NCI-H526 treated with DMSO at 0.1 percent for 48 hours (cell line): ENCODE data around the gene SF3B4.
A peak's percentile ranks its signal among the peaks of the same experiment; 100 is the strongest.
"Not testable (repeated sequence)": the region's sequence is repeated elsewhere in the genome, so short reads cannot be mapped to it uniquely, and the experiment has no call there.

Experiments
- DNase-seq: peaks from one replicate; lab custom pipeline; 2025; lab: John Stamatoyannopoulos, UW

The SF3B4 gene, protein sequence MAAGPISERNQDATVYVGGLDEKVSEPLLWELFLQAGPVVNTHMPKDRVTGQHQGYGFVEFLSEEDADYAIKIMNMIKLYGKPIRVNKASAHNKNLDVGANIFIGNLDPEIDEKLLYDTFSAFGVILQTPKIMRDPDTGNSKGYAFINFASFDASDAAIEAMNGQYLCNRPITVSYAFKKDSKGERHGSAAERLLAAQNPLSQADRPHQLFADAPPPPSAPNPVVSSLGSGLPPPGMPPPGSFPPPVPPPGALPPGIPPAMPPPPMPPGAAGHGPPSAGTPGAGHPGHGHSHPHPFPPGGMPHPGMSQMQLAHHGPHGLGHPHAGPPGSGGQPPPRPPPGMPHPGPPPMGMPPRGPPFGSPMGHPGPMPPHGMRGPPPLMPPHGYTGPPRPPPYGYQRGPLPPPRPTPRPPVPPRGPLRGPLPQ

GRCh38 chr1:149927563-149928400, at the start of gene SF3B4:
Gene SF3B4, minus strand, starts transcription at chr1:149927803. Its CDS starts 44 bp downstream, at chr1:149927759.
- DNase-seq = peak; percentile 99

DNA sequence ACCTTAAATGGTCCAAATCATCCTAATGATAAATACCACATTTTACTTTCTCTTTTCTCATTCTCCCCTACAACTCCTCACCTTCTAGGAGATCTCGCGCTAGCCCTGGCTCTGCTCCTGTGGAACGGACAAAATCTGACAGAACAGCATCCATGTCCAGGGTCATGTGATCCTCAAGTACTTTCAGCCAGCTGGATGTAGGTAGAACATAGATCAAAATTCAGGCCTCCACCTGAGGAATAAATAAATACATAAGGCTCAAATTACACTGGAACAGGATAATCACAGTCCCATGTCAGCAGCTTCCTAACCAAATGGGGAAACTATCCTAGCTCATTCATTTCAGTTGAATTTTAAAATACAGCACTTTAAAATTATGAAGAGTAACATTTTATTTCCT, 49.7 kb upstream of the SF3B4 start:
- no peak for DNase-seq

DNA sequence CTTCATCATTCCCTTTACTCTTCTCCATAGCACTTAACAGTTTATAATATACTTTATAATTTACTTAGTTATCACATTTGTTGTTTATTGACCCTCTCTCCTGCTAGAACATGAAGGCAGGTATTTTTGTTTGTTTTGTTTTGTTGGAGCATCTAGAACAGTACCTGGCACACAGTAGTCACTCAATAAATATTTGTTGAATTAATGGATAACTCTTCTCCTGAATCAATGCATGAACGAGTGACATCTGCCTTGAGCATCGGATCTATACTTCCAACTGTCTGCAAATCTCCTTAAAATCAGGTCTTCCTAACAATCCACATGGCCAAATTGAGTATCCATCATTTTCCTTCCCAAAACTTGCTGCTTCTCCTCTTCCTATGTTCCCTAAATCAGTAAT, 44.9 kb upstream of the SF3B4 start:
- DNase-seq = no peak

GRCh38 chr1:149967646-149968045, 40.0 kb upstream of the SF3B4 start:
- DNase-seq = no peak

DNA sequence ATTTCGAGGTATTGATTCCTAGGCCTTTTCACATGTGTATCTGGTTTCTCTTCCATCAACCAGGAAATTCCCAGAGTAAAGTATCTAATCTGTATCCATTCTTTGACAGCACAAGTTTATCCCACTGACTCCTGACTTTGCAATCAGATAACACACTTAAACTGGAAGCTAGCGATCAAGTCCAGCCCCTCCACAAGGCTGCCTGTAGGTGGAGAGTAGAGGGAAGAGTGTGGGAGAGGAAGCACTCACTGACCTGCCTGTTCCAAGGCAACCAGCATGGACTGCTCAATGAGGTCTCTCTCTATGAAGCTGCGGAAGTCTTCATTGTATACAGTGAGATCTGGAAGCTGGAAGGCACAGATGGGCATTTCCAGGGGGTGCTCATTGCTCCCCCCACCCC, 39.4 kb upstream of the SF3B4 start:
- no peak for DNase-seq

DNA sequence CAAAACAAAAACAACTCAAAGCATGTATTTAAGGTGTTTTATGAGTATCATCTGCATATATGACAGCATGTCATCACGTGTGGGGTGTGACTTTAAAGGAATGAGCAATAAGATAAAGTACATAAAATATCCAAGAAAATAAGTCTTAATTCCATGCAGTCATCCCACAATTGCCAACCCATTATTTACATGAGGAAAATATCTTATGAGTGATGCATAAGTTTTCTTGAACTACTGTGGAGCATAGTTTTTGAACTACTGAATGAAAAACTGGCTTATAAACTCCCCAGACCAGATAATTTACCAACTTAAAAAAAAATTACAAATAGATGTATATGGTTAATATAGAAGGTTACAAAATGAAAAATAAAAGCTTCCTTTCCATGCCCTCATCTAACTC, 38.8 kb upstream of the SF3B4 start:
- DNase-seq = no peak

DNA sequence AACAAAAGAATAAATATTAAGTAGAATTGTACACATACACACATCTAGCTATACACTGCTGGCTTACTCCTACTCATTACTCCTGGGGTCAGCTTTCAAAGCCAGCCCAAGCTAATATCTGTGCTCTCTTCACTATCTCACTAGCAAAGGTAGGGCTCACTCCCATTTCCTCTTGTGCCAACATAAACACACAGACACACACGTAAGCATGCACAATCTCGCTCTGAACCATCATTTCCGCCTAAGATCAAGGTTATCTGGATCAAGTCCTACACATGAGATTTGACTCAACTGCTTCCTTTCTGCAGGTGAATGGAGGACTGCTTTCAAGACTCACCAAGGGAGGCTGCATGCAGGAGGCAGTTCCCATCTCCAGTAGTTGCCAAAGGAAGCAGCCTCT, 37.8 kb upstream of the SF3B4 start:
- DNase-seq = no peak

DNA sequence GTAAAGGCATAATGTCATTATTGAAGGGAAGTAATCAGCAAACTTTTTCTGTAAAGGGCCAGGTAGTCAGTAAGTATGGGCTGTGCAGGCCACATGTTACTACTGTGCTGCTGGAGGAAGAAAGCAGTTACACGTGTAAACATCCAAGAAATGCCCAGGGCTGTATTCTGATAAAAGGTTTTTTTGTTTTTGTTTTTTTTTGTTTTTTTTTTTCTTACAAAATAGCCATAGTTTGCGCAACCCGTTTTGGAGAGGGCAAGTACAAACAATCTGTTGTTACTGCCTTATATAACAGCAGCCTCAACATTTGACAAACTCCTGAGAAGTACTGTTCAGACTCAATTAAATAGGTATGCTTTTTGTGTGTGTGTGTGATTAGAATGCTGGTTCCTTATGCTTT, 35.8 kb upstream of the SF3B4 start:
- DNase-seq = no peak

DNA sequence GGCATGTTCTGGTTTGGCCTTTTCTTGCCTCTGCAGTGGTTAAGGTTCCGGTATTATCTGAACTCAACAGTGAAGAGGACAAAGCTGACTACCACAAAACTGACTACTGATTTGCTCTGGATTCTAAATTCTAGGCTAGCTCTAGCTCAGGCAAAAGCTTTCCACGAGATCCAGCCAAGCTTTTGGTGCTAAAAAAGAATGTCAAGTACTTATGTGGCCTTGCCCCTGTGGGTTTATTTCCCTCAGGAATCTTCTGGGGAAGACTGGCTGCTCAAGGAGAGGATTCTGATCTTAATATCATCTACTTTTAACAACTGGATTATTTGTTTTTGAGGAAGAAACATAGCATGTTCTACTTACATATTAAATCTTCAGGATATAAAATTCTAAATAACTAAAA, 35.1 kb upstream of the SF3B4 start:
- no peak for DNase-seq

DNA sequence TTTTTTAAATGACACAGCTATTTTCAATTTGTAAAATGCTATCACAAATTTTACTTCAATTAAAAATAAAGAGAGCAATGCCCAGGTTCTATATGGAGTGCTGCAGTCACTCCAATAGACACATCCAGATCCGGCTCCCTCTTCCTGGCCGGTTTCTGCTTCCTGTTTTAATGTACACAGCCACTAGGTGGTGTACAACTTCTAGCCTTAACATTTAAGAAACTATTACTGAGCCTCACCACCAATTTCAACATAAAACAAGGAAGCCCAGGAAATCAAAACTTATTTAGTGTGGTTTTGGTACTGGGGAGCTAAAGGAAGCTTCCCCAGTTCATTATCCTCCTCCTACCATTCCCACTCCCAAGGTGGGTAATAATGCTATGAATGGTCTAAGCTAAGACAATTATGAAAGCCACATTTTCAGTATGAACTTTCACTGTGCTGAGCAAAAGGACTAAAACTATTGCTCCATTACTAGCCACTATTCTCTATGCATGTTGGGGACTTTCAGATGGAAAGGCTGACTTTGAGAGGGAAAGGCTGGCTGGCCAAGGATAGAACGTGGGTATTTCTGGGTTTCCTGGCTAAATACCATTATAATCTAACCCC, 34.5 kb upstream of the SF3B4 start:
- DNase-seq = peak; percentile 75

DNA sequence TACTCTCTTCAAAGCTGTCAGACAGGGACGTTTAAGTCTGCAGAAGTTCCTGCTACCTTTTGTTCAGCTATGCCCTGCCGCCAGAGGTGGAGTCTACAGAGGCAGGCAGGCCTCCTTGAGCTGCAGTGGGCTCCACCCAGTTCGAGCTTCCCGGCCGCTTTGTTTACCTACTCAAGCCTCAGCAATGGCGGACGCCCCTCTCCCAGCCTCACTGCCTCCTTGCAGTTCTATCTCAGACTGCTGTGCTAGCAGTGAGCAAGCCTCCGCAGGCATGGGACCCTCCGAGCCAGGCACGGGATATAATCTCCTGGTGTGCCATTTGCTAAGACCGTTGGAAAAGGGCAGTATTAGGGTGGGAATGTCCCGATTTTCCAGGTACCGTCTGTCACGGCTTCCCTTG, 29.9 kb upstream of the SF3B4 start:
- not testable (repeated sequence) for DNase-seq

DNA sequence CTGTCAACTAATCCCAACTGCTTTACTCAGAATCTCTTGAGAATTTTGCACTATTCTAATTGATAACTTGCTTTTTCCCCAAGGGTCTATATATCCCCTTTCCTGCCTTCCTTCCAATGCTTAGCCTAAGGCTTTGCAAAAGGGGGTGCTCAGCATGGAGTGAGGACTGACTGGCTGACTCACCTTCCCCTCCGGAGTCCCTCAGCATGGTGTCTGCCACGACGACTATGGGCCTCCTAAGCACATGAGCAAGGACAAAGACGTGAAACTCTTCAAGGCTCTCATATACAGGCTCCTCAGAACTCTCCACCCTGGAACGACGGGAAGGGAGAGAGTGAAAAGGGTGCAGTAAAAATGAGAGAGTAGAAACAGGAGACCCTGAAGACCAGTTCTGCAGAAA, 22.3 kb upstream of the SF3B4 start:
- DNase-seq = no peak

- DNase-seq = no peak
Observed at GRCh38 chr1:149945206-149945605, 17.6 kb upstream of the SF3B4 start.

- no peak for DNase-seq
Observed at GRCh38 chr1:149942885-149943284, 15.3 kb upstream of the SF3B4 start.

DNA sequence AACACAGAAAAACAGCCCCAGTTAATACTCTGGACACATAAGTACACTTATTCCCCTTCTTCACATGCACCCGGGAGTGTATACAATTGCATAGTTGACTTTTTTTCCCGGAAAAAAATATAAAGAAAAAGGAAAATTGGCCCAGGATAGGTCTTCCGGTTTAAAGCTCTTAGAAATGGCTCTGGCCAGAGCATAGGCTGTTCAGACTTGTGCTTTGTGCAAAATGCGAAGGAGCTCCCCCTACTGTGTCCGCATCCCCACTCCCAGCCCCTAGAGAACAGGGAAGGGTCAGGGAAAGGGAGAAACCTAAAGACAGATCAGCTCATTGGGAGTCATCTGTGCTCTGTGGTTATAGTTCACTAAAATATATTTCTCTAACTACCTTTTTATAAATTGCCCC, 14.6 kb upstream of the SF3B4 start:
- DNase-seq = no peak

- DNase-seq = no peak
Observed at GRCh38 chr1:149940427-149940826, 12.8 kb upstream of the SF3B4 start.

DNA sequence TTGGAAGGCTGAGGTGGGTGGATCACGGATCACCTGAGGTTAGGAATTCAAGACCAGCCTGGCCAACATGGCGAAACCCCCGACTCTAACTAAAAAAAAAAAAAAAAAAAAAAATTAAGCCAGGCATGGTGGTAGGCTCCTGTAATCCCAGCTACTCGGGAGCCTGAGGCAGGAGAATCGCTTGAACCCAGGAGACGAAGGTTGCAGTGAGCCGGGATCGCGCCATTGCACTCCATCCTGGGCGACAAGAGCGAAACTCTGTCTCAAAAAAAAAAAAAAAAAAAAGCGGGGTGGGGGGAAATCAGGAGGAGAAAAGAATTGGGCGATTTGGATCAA, 11.0 kb upstream of the SF3B4 start:
- DNase-seq = not testable (repeated sequence)

- DNase-seq = no peak
Observed at GRCh38 chr1:149937759-149938158, 10.2 kb upstream of the SF3B4 start.

- peak; percentile 67 for DNase-seq
Observed at GRCh38 chr1:149936992-149937705, 9.5 kb upstream of the SF3B4 start.

DNA sequence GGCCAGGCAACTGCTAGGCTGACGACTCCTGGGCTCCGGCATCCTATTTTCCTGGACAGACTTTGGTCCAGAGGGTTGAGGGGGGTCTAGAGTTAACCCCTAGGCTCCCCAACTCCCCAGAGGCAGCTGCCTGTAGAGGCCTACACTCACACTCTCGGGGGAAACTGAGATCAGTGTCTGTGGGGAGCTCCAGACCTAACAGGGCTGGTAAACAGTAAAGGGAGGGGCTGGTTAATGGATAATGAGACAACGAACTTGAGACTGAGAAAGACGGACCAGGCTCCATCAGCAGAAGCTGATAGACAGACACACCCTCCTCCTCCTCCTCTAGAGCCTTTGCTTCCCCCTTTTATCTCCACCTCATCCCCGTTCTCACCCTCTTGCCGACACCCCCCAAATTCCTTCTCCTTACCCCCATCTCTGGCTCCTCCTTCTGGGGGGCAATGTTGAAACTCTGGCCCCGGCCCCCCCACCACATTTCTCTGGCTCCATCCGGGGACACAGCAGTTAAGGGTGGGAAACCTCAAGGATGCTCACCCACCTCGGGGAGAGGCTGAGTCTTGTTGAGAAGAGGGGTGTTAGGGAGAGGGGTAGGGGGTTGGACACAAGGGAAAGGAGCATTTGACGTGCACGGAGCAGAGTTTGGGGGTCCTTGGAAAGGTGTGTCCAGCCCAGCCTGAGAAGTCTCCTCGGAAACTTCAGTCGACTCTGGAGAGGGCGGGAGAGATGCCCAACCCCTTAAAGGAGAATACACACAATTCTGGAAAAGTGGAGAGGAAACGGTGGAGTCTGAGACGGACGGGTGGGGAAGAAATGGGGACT, 8.8 kb upstream of the SF3B4 start, which contains the start of gene MTMR11:
Gene MTMR11 (minus strand): TSS at position 710 of the 822 bp plus-strand sequence. CDS start 232 bp downstream, at position 478.
- no peak for DNase-seq

GRCh38 chr1:149934356-149934755, 6.8 kb upstream of the SF3B4 start:
- DNase-seq = no peak
